Heart right ventricle (tissue), 16 donors: ENCODE results near the gene ARMC3. TPM values are rescaled to one million over a fixed set of nuclear protein-coding genes. Genes with fewer than 3 reads are reported as not detected.

Experiments used
- ATAC-seq, 8 donors: fragments of 200-7000 bp; cut with Tn5 transposase; one replicate each; pipeline ENCODE4 v1.9.1; 2020; ENCODE audit warnings: mild to moderate bottlenecking in 8 of 8, moderate library complexity in 8 of 8, moderate number of reproducible peaks in 1 of 8
- DNase-seq, 2 donors: peaks; one replicate each; pipeline ENCODE4 v3.0.0-alpha.2; 2020
- H3K27ac ChIP-seq, 10 donors: fragments of 200-600 bp; sonication (generic) in 2 of 10; one replicate each; pipeline versions ENCODE4 v1.5.0 to v1.8.0; 2020 to 2022; ENCODE audit warnings: mild to moderate bottlenecking in 3 of 10
- H3K27me3 ChIP-seq, 7 donors: fragments of 200-600 bp; one replicate each; pipeline ENCODE4 v1.8.0; 2021 to 2022; ENCODE audit warnings: mild to moderate bottlenecking in 2 of 7
- H3K36me3 ChIP-seq, 9 donors: fragments of 200-600 bp; sonication (generic) in 1 of 9; one replicate each; pipeline versions ENCODE4 v1.5.0 to v1.8.0; 2020 to 2022; ENCODE audit warnings: mild to moderate bottlenecking in 2 of 9
- H3K4me1 ChIP-seq, 9 donors: fragments of 200-600 bp; sonication (generic) in 1 of 9; one replicate each; pipeline versions ENCODE4 v1.5.0 to v1.8.0; 2020 to 2022; ENCODE audit warnings: mild to moderate bottlenecking in 4 of 9
- H3K4me3 ChIP-seq, 10 donors: fragments of 200-600 bp; sonication (generic) in 2 of 10; one replicate each; pipeline versions ENCODE4 v1.5.0 to v1.8.0; 2020 to 2022; ENCODE audit warnings: mild to moderate bottlenecking in 7 of 10, moderate library complexity in 2 of 10
- H3K9me3 ChIP-seq, 11 donors: fragments of 200-600 bp in 10 of 11; sonication (generic) in 2 of 11; one replicate each; pipeline versions ENCODE4 v1.5.0 to v1.8.0; 2013 to 2022; ENCODE audit warnings: mild to moderate bottlenecking in 2 of 11, control low read depth in 1 of 11, moderate library complexity in 1 of 11
- CTCF ChIP-seq, 9 donors: fragments of 200-600 bp; sonication (generic) in 2 of 9; IDR thresholded peaks; one replicate each; pipeline versions ENCODE4 v1.5.0 to v1.8.0; 2021 to 2022; ENCODE audit warnings: antibody characterized with exemption in 9 of 9, mild to moderate bottlenecking in 5 of 9, moderate library complexity in 1 of 9
- WGBS, 2 donors: extraction: QIAGEN DNeasy Blood & Tissue Kit; methylation state at CpG; one replicate each; pipeline ENCODE4 v1.1.7; 2013; ENCODE audit warnings: inconsistent platforms in 1 of 2; 5-methylcytosine and 5-hydroxymethylcytosine counted together
- intact Hi-C, 10 donors: fragments of 100-400 bp; cut with DNase I; formaldehyde crosslinking; loops; one replicate each; pipeline versions ENCODE4 v1.11.1 to v1.14.2; 2022
- polyA plus RNA-seq, 2 donors: library from polyadenylated mRNA; stranded (reverse); fragments of 200-250 nt; gene quantifications; one replicate each; pipeline ENCODE4 v1.2.3, GENCODE V29; 2013
- total RNA-seq, 10 donors: library from RNA; stranded (reverse); fragmentation: NEBNext Ultra II Directional in 3 of 10; extraction: Animal tissue kit (Norgen Biotek cat#: 25700) in 3 of 10; gene quantifications; one replicate each; pipeline versions ENCODE4 v1.2.1 to v1.2.4, GENCODE V29; 2021 to 2023
- donor health status: Arrhythmogenic right ventricular cardiomyopathy.
- donor health status: ischemic (EF 13 %, LVEDD 7.1; RV severe dilation, severe dysfunction).
- donor health status: healthy with polysubstance abuse.
- donor health status: DM: no; HTN: yes; CAD: no.
- donor health status: DM: no; HTN: no; CAD: no.
- donor health status: ischemic (EF 25% LVEDD 6.9; RV normal size, moderate dysfunction).
- donor health status: ischemic (EF 25% LVEDD 5.7; RV mildly dilated, moderate dysfunction).
- donor health status: healthy.
- donor health status: DM: yes; HTN: yes; CAD: no.
- donor health status: Ischemic cardiomyopathy.
- donor health status: ischemic (EF 35%, LVEDD 5.7; RV mildly dilated, moderate dysfunction).
- donor health status: nonischemic (EF 11% LVEDD 7.7; RV severe dilation, severe dysfunction).
- donor health status: DM: yes; HTN: yes; CAD: no.
- donor health status: PGD.
- donor health status: ischemic (EF 29% LVEDD 5.4; RV normal size, mild dysfunction).
- donor health status: nonischemic (EF 23%, LVEDD 6.1; RV moderate dilation, normal function).

Gene ARMC3
- total and polyA plus RNA-seq, 12 donors, result not detected

- Histone ChIP-seq H3K36me3 (no peaks in the 10 kb centered on the region), H3K9me3 (peaks cover 0 to 9% (median 0%) of the 10 kb centered on the region in 11 donors), H3K27ac (no peak overlapping the region), H3K4me1 (peaks cover 0 to 17% (median 9%) of the 10 kb centered on the region in 9 donors), H3K27me3 (peaks cover 0 to 3% (median 0%) of the 10 kb centered on the region in 7 donors), H3K4me3 (no peak overlapping the region)
- ATAC-seq (no peak), DNase-seq (no peak)
- intact Hi-C loops, result no loop called here
- TF ChIP-seq CTCF (IDR thresholded peaks at IDR 0.05), result no peak
- 30 to 37% methylated on average over 4 of the region's 4 CpGs for WGBS, 2 donors
Measured at GRCh38 chr10:23046027-23046426, 118.2 kb downstream of the ARMC3 start.

- Histone ChIP-seq H3K9me3 (peaks cover 0 to 9% (median 0%) of the 10 kb centered on the region in 11 donors), H3K4me3 (no peak overlapping the region), H3K36me3 (no peaks in the 10 kb centered on the region), H3K27ac (peak overlapping the region in 4 of 10 donors; percentile 9 to 27 (median 14)), H3K27me3 (no peaks in the 10 kb centered on the region), H3K4me1 (peaks cover 0 to 24% (median 11%) of the 10 kb centered on the region in 9 donors)
- peak in 5 of 8 donors; percentile 62 to 86 (median 71) for ATAC-seq
- DNase-seq, result no peak
- TF ChIP-seq CTCF (IDR thresholded peaks at IDR 0.05), result no peak
- intact Hi-C loops, result no loop called here
- WGBS, 2 donors, result 37 to 44% methylated on average over 9 of the region's 9 CpGs
Measured at GRCh38 chr10:23047201-23048050, 119.6 kb downstream of the ARMC3 start.

GRCh38 chr10:23048191-23048590 is 120.3 kb downstream of the ARMC3 start:
- DNase-seq, result no peak
- 95% methylated on average over 4 of the region's 4 CpGs for WGBS, 2 donors

GRCh38 chr10:23051278-23051677 is 123.4 kb downstream of the ARMC3 start:
- DNase-seq, result no peak
- H3K9me3 ChIP-seq, result no peaks in the 10 kb centered on the region
- no peak for ATAC-seq
- H3K4me3 ChIP-seq, result no peak overlapping the region
- no peaks in the 10 kb centered on the region for H3K36me3 ChIP-seq
- peaks cover 0 to 8% (median 0%) of the 10 kb centered on the region in 7 donors for H3K27me3 ChIP-seq
- H3K4me1 ChIP-seq, result peaks cover 0 to 24% (median 5%) of the 10 kb centered on the region in 9 donors
- no peak for TF ChIP-seq CTCF (IDR thresholded peaks at IDR 0.05)
- WGBS, 2 donors, result 93 to 95% methylated on average over 3 of the region's 3 CpGs
- no peak overlapping the region for H3K27ac ChIP-seq
- intact Hi-C loops, result no loop called here

More at GRCh38 chr10:23048191-23048590, 120.3 kb downstream of the ARMC3 start:
- intact Hi-C loops, result no loop called here
- H3K27ac ChIP-seq, result no peak overlapping the region
- no peak for TF ChIP-seq CTCF (IDR thresholded peaks at IDR 0.05)
- ATAC-seq, result no peak
- H3K27me3 ChIP-seq, result no peaks in the 10 kb centered on the region
- peaks cover 0 to 24% (median 11%) of the 10 kb centered on the region in 9 donors for H3K4me1 ChIP-seq
- H3K4me3 ChIP-seq, result no peak overlapping the region
- H3K9me3 ChIP-seq, result peaks cover 0 to 2% (median 0%) of the 10 kb centered on the region in 11 donors
- H3K36me3 ChIP-seq, result no peaks in the 10 kb centered on the region
